ENCODE results near the gene ZDHHC8. TPM values are rescaled to one million over a fixed set of nuclear protein-coding genes. Genes with fewer than 3 reads are reported as not detected.

Gene ZDHHC8
- total RNA-seq, 3 donors from 2014 or later (not counting 1 experiment from before 2014, with no cell fraction given) = 64.0 to 75.6 (median 65.3) TPM

DNA sequence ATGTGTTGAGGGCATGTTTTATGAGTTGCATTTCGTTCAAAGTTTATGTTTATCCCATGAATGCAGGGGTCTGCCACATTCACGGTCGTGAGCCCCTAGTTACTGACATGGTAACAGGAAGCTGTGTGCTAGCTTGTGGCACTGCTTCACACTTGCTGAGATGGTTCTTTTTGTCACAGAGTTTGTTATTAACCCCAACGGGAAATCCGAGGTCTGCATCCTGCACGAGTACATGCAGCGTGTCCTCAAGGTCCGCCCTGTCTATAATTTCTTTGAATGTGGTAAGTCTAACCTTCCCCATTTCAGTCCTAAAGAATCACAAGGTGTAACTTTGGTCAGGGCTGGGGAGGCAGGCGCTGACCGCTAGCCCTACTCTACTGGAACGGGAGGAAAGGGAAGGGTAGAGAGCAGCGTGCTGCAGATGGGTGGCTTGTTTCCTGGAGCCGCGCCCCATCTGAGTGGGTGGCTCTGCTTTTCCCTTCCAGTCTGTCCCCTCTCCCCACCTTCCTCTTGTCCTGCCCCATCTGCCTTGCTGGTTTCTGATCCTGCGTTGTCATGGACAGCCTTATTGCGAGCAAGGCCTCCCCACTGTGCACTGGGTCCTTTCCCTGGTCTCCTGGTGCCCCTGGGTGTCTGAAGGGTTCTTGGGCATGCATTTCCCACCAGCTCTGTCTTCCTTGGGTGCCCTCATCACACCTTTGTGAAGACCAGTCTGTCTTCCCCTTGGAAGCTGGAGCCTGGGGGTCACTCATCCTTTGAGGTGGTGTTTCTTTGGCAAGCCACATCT lies 39.7 kb upstream of the ZDHHC8 start:
- Mint-ChIP-seq H3K27ac (peak overlapping the region in 1 of 2 donors; percentile 67), H3K27me3 (ENCODE audit: low read depth in 2 of 2) (no peaks in the 10 kb centered on the region), H3K4me3 (no peak overlapping the region), H3K36me3 (peaks cover 6% of the 10 kb centered on the region), H3K4me1 (peaks cover 23 to 25% of the 10 kb centered on the region in 2 donors), H3K9me3 (no peaks in the 10 kb centered on the region)
- Histone ChIP-seq H3K4me1 (ENCODE audit: control insufficient read depth, insufficient read depth, low read length) (peaks cover 70% of the 10 kb centered on the region), H3K9me3 (ENCODE audit: control insufficient read depth, insufficient read depth, low read length) (no peaks in the 10 kb centered on the region), H3K36me3 (ENCODE audit: control insufficient read depth, insufficient read depth, low read length) (peaks cover 87% of the 10 kb centered on the region), H3K27me3 (ENCODE audit: control insufficient read depth, insufficient read depth, low read length) (no peaks in the 10 kb centered on the region), H3K4me3 (ENCODE audit: low read length) (no peak overlapping the region), H3K27ac (ENCODE audit: low read length) (no peak overlapping the region)
- intact Hi-C loops (cut with micrococcal nuclease) = no loop called here
- TF ChIP-seq CTCF (IDR thresholded peaks at IDR 0.05) = no peak
- peak in 1 of 2 donors; percentile 63 for DNase-seq
- 90% methylated on average over 15 of the region's 16 CpGs for WGBS (ENCODE audit: insufficient coverage)
- ATAC-seq = peak; percentile 31 to 55 (median 47)

DNA sequence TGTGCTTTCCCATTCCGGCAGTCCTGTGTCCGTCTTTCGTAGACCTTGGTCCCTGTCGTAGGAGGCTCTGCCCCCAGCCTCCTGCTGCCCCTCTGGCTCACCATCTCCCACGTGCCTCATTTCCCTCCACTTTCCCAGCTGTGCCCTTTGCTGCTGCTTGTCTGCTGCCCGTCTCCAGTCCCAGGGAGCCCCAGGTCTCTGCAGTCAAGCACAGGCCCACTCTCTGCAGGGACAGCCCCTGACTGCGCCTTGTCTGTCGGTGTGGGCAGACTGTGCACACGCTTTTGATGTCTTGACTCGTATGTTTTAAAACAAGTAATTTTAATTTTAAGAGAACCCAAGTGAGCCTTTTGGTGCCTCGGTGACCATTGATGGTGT lies 39.1 kb upstream of the ZDHHC8 start:
- H3K9me3 ChIP-seq (ENCODE audit: control insufficient read depth, insufficient read depth, low read length) = no peaks in the 10 kb centered on the region
- no peak for TF ChIP-seq CTCF (IDR thresholded peaks at IDR 0.05)
- H3K27me3 ChIP-seq (ENCODE audit: control insufficient read depth, insufficient read depth, low read length) = no peaks in the 10 kb centered on the region
- H3K27ac Mint-ChIP-seq = peak overlapping the region in 1 of 2 donors; percentile 31
- H3K36me3 ChIP-seq (ENCODE audit: control insufficient read depth, insufficient read depth, low read length) = peaks cover 89% of the 10 kb centered on the region
- 92% methylated on average over 11 of the region's 11 CpGs for WGBS (ENCODE audit: insufficient coverage)
- peak overlapping the region; percentile 58 for H3K4me3 Mint-ChIP-seq
- peaks cover 64% of the 10 kb centered on the region for H3K4me1 ChIP-seq (ENCODE audit: control insufficient read depth, insufficient read depth, low read length)
- intact Hi-C loops (cut with micrococcal nuclease) = no loop called here
- H3K27me3 Mint-ChIP-seq (ENCODE audit: low read depth in 2 of 2) = no peaks in the 10 kb centered on the region
- H3K36me3 Mint-ChIP-seq = peaks cover 6% of the 10 kb centered on the region
- H3K4me3 ChIP-seq (ENCODE audit: low read length) = no peak overlapping the region
- ATAC-seq (no peak), DNase-seq (no peak)
- no peak overlapping the region for H3K27ac ChIP-seq (ENCODE audit: low read length)
- H3K9me3 Mint-ChIP-seq = no peaks in the 10 kb centered on the region
- H3K4me1 Mint-ChIP-seq = peaks cover 17 to 19% of the 10 kb centered on the region in 2 donors

DNA sequence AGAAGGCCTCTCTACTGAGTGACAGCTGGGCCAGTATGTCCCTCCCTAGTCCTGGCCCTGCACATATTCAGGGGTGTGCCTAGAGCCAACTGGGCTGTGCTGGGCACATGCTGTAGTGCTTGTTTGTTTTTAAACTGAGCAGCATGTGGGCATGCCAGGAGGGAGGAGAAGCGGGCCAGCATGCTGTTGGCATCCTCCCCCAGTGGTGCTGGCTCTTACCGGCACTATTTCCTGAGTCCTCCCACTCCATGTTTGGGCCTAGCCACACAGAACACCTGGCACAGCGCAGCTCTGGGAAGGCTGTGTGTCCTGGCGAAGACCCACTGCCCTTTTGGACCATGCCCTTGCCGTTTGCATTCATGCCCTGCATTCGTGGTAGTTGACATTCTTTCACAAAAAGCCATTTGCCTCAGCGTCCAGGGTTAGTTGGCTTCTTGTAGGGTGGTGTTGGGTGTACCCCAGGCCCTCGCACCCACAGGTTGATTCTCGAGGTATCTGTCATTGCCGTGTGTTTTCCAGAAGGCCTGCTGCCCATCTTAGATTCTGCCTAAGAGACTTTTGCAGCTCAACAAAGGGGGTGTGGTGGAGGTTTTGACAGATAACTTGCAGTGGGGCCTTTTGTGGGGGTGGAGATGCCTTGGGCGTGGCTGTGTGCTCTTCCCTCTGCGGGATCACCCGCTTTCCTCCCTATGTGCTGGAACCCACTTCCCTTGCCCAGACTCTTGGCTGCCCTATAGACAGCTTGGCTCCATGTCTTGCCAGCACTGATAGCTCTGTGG lies 38.0 kb upstream of the ZDHHC8 start:
- Histone ChIP-seq H3K9me3 (ENCODE audit: control insufficient read depth, insufficient read depth, low read length) (no peaks in the 10 kb centered on the region), H3K36me3 (ENCODE audit: control insufficient read depth, insufficient read depth, low read length) (peaks cover 88% of the 10 kb centered on the region), H3K4me3 (ENCODE audit: low read length) (no peak overlapping the region), H3K27ac (ENCODE audit: low read length) (no peak overlapping the region), H3K27me3 (ENCODE audit: control insufficient read depth, insufficient read depth, low read length) (no peaks in the 10 kb centered on the region), H3K4me1 (ENCODE audit: control insufficient read depth, insufficient read depth, low read length) (peaks cover 54% of the 10 kb centered on the region)
- H3K27ac Mint-ChIP-seq = no peak overlapping the region
- no peaks in the 10 kb centered on the region for H3K9me3 Mint-ChIP-seq
- 96% methylated on average over 13 of the region's 13 CpGs for WGBS (ENCODE audit: insufficient coverage)
- no peaks in the 10 kb centered on the region for H3K27me3 Mint-ChIP-seq (ENCODE audit: low read depth in 2 of 2)
- H3K36me3 Mint-ChIP-seq = peaks cover 12% of the 10 kb centered on the region
- intact Hi-C loops (cut with micrococcal nuclease) = no loop called here
- peaks cover 10 to 13% of the 10 kb centered on the region in 2 donors for H3K4me1 Mint-ChIP-seq
- no peak for ATAC-seq
- TF ChIP-seq CTCF (IDR thresholded peaks at IDR 0.05) = no peak
- DNase-seq = no peak
- no peak overlapping the region for H3K4me3 Mint-ChIP-seq
